Esophagus (tissue), 2 donors: ENCODE measurements around the gene HMOX1. TPM values are rescaled to one million over a fixed set of nuclear protein-coding genes. Genes with fewer than 3 reads are reported as not detected.

Source experiments
- polyA plus RNA-seq, 2 donors: library from polyadenylated mRNA; stranded (reverse); fragments of 200-250 nt; gene quantifications; one replicate each; pipeline ENCODE4 v1.2.3, GENCODE V29; 2013
- donor health status: healthy with polysubstance abuse.
- donor health status: Bipolar disorder and iron deficiency.

HMOX1 gene
- polyA plus RNA-seq, 2 donors, result 46.6 to 74.0 TPM

Other genes with a start within 250 kb of the HMOX1 start
- gene HMGXB4, start 123.6 kb upstream of the HMOX1 start, polyA plus RNA-seq, result 1 to 10 TPM; 6.8 to 7.1 TPM
- 10 to 100 TPM; 86.4 to 88.0 TPM for gene TOM1, start 81.2 kb upstream of the HMOX1 start, polyA plus RNA-seq
- 10 to 100 TPM; 21.4 to 33.8 TPM for gene MCM5, start 19.0 kb downstream of the HMOX1 start, polyA plus RNA-seq
- under 1 TPM; 0.49 to 0.64 TPM for gene RASD2, start 159.7 kb downstream of the HMOX1 start, polyA plus RNA-seq
- 1 to 10 TPM; 2.5 to 5.1 TPM for gene MB, start 236.2 kb downstream of the HMOX1 start, polyA plus RNA-seq